ENCODE data around the gene MAPK10.

- TF ChIP-seq CTCF (IDR thresholded peaks at IDR 0.05; ENCODE audit: low read depth, low read length) (no peak), EZH2phosphoT487 (IDR thresholded peaks at IDR 0.05; ENCODE audit: low read depth) (no peak)
Measured at GRCh38 chr4:86386817-86387415, 27.1 kb upstream of the MAPK10 start.
